ENCODE data around the gene TNFRSF19.
A peak's percentile ranks its signal among the peaks of the same experiment; 100 is the strongest.

The TNFRSF19 gene

GRCh38 chr13:23643338-23644125, 73.3 kb downstream of the TNFRSF19 start:
- H3K4me3 ChIP-seq (ENCODE audit: low read length): no peak overlapping the region
- DNase-seq (ENCODE audit: low read depth, low spot score): no peak

GRCh38 chr13:23644126-23644419, 73.9 kb downstream of the TNFRSF19 start:
- DNase-seq (ENCODE audit: low read depth, low spot score): no peak
- no peak overlapping the region for H3K4me3 ChIP-seq (ENCODE audit: low read length)

DNA sequence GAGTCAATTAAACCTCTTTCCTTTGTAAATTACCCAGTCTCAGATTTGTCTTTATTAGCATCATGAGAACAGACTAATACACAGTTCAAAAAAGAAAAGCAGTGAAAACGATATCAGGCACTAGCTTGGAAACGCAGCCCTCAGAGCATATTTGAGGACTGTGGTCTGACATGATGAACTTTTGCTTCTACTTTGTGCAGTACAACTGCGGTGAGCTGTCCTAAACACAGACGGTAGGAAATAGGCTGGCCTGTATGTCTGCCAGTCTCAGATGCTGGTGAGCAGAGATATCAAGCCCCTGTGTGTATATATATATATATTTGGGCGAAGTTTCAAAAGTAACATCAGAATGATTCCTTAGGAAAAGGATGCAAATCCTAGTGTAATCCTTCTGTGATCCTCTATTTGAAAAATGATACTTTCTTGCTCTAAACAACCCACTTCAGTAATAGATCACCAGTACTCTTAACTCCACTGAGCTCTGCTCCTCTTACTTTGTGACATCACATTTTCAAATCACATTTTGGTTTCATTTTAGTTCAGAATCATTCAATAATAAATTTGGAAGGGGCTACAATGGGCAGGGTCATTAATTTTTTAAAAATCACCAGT, 74.4 kb downstream of the TNFRSF19 start:
- DNase-seq (ENCODE audit: low read depth, low spot score): no peak
- H3K4me3 ChIP-seq (ENCODE audit: low read length): no peak overlapping the region

- no peak overlapping the region for H3K4me3 ChIP-seq (ENCODE audit: low read length)
- no peak for DNase-seq (ENCODE audit: low read depth, low spot score)
Measured at GRCh38 chr13:23645851-23646250, 75.6 kb downstream of the TNFRSF19 start.

- DNase-seq (ENCODE audit: low read depth, low spot score): no peak
- H3K4me3 ChIP-seq (ENCODE audit: low read length): no peak overlapping the region
Measured at GRCh38 chr13:23651439-23651838, 81.2 kb downstream of the TNFRSF19 start.

DNA sequence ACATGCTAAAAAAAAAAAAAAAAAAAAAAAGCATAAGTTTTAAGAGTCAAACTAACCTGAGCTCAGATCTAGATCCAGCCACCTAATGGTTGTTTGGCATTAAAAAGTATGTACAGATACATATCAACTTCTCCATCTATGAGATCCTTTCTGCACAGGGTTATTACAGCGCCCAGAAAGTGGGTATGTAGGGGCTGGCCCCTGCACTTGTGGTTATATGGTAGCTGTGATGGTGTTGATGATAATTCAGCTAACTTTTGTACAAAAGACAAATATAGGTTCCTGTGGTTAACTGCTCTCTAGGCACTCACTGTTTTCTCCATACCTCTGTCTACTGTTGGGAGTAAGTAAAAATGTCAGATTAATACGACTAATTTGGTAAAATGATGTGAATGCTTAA, 81.7 kb downstream of the TNFRSF19 start:
- peak; percentile 22 for DNase-seq (ENCODE audit: low read depth, low spot score)
- no peak overlapping the region for H3K4me3 ChIP-seq (ENCODE audit: low read length)

GRCh38 chr13:23652909-23653726, 82.9 kb downstream of the TNFRSF19 start:
- no peak for DNase-seq (ENCODE audit: low read depth, low spot score)
- H3K4me3 ChIP-seq (ENCODE audit: low read length): no peak overlapping the region

- H3K4me3 ChIP-seq (ENCODE audit: low read length): no peak overlapping the region
- DNase-seq (ENCODE audit: low read depth, low spot score): no peak
Measured at GRCh38 chr13:23654111-23655110, 84.2 kb downstream of the TNFRSF19 start.

- H3K4me3 ChIP-seq (ENCODE audit: low read length): no peak overlapping the region
- no peak for DNase-seq (ENCODE audit: low read depth, low spot score)
Measured at GRCh38 chr13:23655321-23655720, 85.1 kb downstream of the TNFRSF19 start.

DNA sequence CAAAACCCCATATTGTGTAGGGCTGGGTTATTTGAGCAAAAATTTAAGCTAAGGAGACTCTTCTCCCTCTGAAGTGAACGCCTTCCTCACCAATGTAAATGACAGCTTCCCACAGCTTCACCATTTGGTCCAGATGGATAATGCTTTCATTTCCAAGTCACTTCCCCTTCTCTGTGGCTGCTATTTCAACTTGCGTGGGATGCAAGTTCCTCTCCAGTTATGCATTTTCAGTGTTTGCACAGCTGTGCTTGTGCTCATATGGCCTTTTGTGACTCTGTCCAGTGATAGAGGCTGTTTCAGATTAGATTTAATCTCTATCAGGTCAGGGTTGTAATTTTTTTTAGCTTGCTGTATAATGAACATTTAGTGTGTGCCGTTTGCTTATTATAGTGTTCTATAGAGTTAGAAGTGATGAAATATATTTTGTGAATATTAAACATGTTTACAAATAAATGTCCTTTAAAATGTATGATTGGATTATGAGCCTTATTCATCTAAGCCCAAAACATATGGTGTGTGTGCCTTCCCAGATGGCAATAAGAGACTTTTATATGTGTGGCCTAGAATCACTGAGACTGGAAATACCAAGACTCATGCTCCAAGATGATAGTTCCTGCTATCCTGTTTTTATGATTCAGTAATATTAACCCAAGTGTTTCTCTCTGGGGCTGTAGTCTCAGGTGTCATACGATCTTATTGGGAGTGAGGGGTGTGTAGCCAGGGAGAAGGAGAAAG, 86.6 kb downstream of the TNFRSF19 start:
- H3K4me3 ChIP-seq (ENCODE audit: low read length): no peak overlapping the region
- DNase-seq (ENCODE audit: low read depth, low spot score): no peak

DNA sequence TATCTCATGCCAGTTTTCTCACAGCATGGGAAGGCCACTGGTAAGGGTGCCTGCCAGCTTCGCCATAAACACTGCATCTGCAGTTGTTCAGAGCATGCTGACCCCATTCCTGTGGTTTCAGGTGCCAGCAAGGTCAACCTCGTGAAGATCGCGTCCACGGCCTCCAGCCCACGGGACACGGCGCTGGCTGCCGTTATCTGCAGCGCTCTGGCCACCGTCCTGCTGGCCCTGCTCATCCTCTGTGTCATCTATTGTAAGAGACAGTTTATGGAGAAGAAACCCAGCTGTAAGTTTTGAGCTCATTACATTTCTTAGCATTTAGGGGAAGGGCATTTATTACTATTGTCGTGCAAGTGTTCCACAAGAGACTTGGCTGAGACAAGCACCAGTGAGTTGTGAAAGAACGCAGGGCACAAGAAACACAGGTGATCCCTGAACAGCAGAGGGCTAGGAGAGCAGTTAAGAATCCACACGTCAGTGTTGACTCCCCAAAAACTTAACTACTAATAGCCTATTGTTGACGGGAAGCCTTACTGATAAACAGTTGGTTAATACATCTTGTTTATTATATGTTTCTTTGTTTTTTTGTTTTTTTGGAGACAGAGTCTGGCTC, 88.8 kb downstream of the TNFRSF19 start:
- no peak for DNase-seq (ENCODE audit: low read depth, low spot score)
- no peak overlapping the region for H3K4me3 ChIP-seq (ENCODE audit: low read length)

DNA sequence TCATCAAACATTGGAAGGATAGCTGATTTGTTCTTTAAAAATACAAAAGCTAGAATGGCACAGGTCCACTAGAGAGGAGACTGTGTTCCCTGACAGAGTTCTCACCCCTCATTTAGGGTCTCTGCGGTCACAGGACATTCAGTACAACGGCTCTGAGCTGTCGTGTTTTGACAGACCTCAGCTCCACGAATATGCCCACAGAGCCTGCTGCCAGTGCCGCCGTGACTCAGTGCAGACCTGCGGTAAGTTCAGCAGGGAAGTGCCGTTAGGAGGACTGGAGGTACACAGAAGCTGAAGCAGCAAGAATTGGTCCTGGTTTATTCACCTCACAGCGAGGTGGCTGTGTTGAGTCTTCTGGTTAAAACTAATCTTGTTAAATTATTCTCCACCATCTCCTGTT, 90.0 kb downstream of the TNFRSF19 start:
- H3K4me3 ChIP-seq (ENCODE audit: low read length): no peak overlapping the region
- no peak for DNase-seq (ENCODE audit: low read depth, low spot score)

DNA sequence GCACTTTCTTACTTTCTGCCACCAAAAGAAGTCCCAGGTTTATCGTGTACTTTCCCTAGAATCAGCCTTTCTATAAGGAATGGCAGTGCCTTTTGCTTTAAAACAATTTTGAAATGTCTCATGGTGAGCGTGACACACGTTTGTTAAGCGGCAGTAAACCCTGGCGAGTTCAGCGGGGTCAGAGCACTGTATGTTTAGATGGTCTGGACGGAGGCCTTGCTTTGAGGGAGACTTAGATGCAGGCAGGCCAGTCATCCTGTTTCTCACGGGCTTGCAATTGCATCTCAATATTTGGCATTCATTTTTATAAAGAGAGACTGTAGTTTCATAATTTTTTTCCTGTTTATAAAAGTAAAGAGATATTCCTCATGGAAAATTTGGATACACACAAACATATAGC, 96.4 kb downstream of the TNFRSF19 start:
- DNase-seq (ENCODE audit: low read depth, low spot score): no peak
- H3K4me3 ChIP-seq (ENCODE audit: low read length): no peak overlapping the region

GRCh38 chr13:23667750-23668149, 97.5 kb downstream of the TNFRSF19 start:
- H3K4me3 ChIP-seq (ENCODE audit: low read length): no peak overlapping the region
- DNase-seq (ENCODE audit: low read depth, low spot score): no peak

DNA sequence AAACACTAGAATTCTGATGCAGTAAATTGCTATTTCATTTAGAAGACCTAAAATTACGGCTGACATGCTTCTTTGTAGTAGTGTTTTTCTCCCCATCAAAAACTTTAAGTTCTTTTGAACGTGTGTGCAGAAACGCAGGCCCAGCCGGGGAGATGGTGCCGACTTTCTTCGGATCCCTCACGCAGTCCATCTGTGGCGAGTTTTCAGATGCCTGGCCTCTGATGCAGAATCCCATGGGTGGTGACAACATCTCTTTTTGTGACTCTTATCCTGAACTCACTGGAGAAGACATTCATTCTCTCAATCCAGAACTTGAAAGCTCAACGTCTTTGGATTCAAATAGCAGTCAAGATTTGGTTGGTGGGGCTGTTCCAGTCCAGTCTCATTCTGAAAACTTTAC, 98.3 kb downstream of the TNFRSF19 start:
- no peak for DNase-seq (ENCODE audit: low read depth, low spot score)
- no peak overlapping the region for H3K4me3 ChIP-seq (ENCODE audit: low read length)

- no peak overlapping the region for H3K4me3 ChIP-seq (ENCODE audit: low read length)
- no peak for DNase-seq (ENCODE audit: low read depth, low spot score)
Measured at GRCh38 chr13:23670793-23671192, 100.6 kb downstream of the TNFRSF19 start.

DNA sequence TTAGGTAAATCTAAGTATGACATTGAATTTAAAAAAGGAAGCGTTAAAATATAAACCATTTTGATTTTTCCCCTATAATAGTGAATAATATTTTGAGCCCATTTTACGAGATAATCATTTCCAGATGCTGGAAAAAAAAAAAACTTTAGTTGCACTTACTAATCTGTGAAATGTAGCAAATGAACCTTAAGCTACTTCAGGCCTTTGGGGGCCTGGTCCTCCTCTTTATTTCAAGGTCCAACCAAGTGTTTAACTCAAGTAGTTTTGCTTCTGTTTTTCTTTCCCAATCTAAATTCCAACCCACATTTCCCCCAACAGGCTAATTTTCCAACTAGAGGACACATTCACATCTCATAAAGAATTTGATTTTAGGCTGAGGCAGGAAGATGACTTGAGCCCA, 101.2 kb downstream of the TNFRSF19 start:
- no peak for DNase-seq (ENCODE audit: low read depth, low spot score)
- H3K4me3 ChIP-seq (ENCODE audit: low read length): no peak overlapping the region

DNA sequence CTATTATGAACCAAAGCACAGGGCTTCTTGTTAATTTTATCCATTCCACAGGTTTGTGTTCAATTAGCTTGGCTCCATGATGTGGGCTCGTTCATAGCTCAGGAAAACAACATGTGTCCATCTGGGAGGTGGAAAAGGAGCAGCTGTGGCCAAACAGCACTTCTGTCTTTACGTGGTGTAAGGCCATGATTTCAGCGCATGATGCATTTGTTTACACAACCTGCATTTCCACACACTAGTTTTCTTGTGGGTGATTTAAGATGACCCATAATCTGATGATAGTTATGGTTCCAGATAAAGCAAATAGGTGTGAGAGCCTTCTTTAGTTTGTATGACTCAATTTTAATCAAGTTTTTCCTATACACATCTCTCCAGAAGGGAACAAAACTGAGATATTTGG, 101.7 kb downstream of the TNFRSF19 start:
- DNase-seq (ENCODE audit: low read depth, low spot score): no peak
- H3K4me3 ChIP-seq (ENCODE audit: low read length): no peak overlapping the region
